Hepatocyte (in vitro differentiated cells): ENCODE results near the gene DDX18. TPM values are rescaled to one million over a fixed set of nuclear protein-coding genes. Genes with fewer than 3 reads are reported as not detected.

ENCODE experiments used
- DNase-seq: peaks from one replicate; pipeline ENCODE4 v3.0.0-alpha.2; 2016; ENCODE audit warnings: low spot score
- H2AFZ ChIP-seq: fragments of 200-600 bp; sonication (generic); 2 replicates; pipeline ENCODE4 v1.6.0; 2016; ENCODE audit warnings: antibody characterized with exemption, mild to moderate bottlenecking
- H3K27ac ChIP-seq: fragments of 200-600 bp; sonication (generic); 2 replicates; pipeline ENCODE4 v1.5.1; 2016; ENCODE audit warnings: mild to moderate bottlenecking
- H3K27me3 ChIP-seq: fragments of 200-600 bp; sonication (generic); 2 replicates; pipeline ENCODE4 v1.6.1; 2016
- H3K36me3 ChIP-seq: fragments of 200-600 bp; sonication (generic); replicated peaks from 2 replicates; pipeline ENCODE4 v1.5.1; 2016; ENCODE audit warnings: low read depth; ENCODE audit not compliant: insufficient read depth
- H3K4me1 ChIP-seq: fragments of 200-600 bp; sonication (generic); 2 replicates; pipeline ENCODE4 v1.5.1; 2016; ENCODE audit warnings: mild to moderate bottlenecking, moderate library complexity; ENCODE audit not compliant: insufficient read depth
- H3K4me2 ChIP-seq: fragments of 200-600 bp; sonication (generic); 2 replicates; pipeline ENCODE4 v1.6.0; 2016
- H3K4me3 ChIP-seq: fragments of 200-600 bp; sonication (generic); 2 replicates; pipeline ENCODE4 v1.5.1; 2016; ENCODE audit warnings: mild to moderate bottlenecking
- H3K79me2 ChIP-seq: fragments of 200-600 bp; sonication (generic); 2 replicates; pipeline ENCODE4 v1.6.0; 2017; ENCODE audit warnings: mild to moderate bottlenecking
- H3K9me2 ChIP-seq: fragments of 200-600 bp; sonication (generic); replicated peaks from 2 replicates; pipeline ENCODE4 v1.6.0; 2017; ENCODE audit warnings: mild to moderate bottlenecking; ENCODE audit not compliant: insufficient read depth
- H3K9me3 ChIP-seq: fragments of 200-600 bp; sonication (generic); 2 replicates; pipeline ENCODE4 v1.5.1; 2016; ENCODE audit warnings: low read depth, mild to moderate bottlenecking
- H4K20me1 ChIP-seq: fragments of 200-600 bp; sonication (generic); 2 replicates; pipeline ENCODE4 v1.6.0; 2016; ENCODE audit warnings: mild to moderate bottlenecking; ENCODE audit not compliant: insufficient read depth, poor library complexity, severe bottlenecking
- EZH2 ChIP-seq: fragments of 200-600 bp; sonication (generic); IDR thresholded peaks from 2 replicates; pipeline ENCODE4 v1.6.1; 2016; ENCODE audit warnings: antibody characterized with exemption, mild to moderate bottlenecking, borderline replicate concordance
- EZH2phosphoT487 ChIP-seq: fragments of 200-600 bp; sonication (generic); IDR thresholded peaks from one replicate; pipeline ENCODE4 v1.6.1; 2018; ENCODE audit warnings: antibody characterized with exemption, mild to moderate bottlenecking, low read depth, moderate library complexity; ENCODE audit not compliant: unreplicated experiment, severe bottlenecking
- WGBS: methylation state at CpG from one replicate; pipeline ENCODE4 v1.1.6; 2016; ENCODE audit warnings: low lambda C conversion rate; ENCODE audit errors: missing lambda C conversion rate; 5-methylcytosine and 5-hydroxymethylcytosine counted together
- polyA plus RNA-seq: library from polyadenylated mRNA; unstranded; fragments of >200 nt; fragmentation: Nextera tagmentation; extraction: Ambion mirVana; gene quantifications from 2 replicates; pipeline ENCODE4 v1.2.1, GENCODE V29; 2016
- total RNA-seq: library from RNA; depleted of rRNA; stranded (reverse); fragments of >200 nt; gene quantifications from 2 replicates; pipeline ENCODE4 v1.2.3, GENCODE V29; 2014
- TF ChIP-seq, protein P1 (sequence below): fragments of 200-600 bp; sonication (generic); IDR thresholded peaks from 2 replicates; pipeline ENCODE4 v1.5.1; 2016; ENCODE audit warnings: antibody characterized with exemption, mild to moderate bottlenecking; ENCODE audit not compliant: poor library complexity

Gene DDX18
- total and polyA plus RNA-seq, 2 experiments from 2014 or later: 27.7 to 58.9 TPM

DNA sequence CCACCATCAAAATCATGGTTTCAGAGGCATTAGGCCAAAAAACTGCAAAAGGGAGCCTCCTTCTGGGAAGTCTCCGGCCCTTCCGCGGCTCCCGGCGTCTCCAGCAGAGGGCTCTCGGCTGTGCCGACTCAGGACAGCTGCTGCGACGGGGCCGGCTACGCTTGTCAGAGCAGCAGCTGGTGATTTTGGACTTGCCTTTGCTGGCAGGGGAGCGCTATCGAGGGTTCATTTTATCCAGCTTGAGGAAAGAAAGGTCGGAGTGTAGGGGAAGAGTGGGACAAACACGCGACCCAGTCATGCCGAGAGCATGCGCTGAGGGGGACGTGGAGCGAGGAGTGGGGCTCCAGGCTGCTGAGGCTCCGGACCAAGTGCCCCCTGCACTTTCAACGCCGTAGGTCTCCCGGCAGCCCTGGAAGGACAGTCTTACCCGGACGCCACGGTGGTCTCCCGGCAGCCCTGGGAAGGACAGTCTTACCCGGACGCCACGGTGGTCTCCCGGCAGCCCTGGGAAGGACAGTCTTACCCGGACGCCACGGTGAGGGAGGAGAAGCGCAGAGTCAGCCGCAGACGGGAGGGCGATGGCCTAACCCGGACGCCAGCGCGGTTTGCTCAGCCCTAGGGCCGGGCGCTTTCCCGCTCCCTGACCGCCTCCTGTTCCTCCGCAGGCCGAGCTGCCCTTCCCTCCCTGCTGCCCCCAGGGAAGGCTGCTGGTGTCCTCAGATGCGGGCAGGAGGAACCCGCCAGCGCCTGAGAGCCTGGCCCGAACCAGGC, 21.7 kb downstream of the DDX18 start:
- no peak overlapping the region for H3K27ac ChIP-seq
- peak; percentile 90 for DNase-seq

DNA sequence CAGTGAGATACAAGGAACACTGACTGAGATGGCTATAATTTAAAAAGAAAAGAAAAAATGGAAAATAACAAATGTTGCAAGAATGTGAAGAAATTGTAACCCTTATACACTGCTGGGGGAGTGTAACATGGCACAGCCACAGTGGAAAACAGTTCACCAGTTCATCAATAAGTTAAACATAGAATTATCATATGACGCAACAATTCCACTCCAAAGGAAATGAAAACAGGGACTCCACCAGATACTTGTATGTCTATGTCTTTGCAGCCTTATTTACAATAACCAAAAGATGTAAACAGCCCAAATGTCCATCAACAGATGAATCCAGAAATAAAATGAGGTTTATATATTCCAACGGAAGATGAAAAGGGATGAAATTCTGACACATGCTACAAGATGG, 30.8 kb downstream of the DDX18 start:
- 96% methylated on average over 2 of the region's 2 CpGs for WGBS
- Histone ChIP-seq H3K79me2 (no peaks in the 10 kb centered on the region), H3K27me3 (peaks cover 16% of the 10 kb centered on the region), H4K20me1 (no peaks in the 10 kb centered on the region), H3K36me3 (no peaks in the 10 kb centered on the region), H3K9me3 (no peaks in the 10 kb centered on the region), H3K27ac (no peak overlapping the region), H3K4me1 (no peaks in the 10 kb centered on the region), H2AFZ (no peak overlapping the region), H3K4me3 (no peak overlapping the region), H3K4me2 (no peak overlapping the region), H3K9me2 (no peaks in the 10 kb centered on the region)
- no peak for DNase-seq
- TF ChIP-seq EZH2phosphoT487: no peak
- TF ChIP-seq, protein P1, sequence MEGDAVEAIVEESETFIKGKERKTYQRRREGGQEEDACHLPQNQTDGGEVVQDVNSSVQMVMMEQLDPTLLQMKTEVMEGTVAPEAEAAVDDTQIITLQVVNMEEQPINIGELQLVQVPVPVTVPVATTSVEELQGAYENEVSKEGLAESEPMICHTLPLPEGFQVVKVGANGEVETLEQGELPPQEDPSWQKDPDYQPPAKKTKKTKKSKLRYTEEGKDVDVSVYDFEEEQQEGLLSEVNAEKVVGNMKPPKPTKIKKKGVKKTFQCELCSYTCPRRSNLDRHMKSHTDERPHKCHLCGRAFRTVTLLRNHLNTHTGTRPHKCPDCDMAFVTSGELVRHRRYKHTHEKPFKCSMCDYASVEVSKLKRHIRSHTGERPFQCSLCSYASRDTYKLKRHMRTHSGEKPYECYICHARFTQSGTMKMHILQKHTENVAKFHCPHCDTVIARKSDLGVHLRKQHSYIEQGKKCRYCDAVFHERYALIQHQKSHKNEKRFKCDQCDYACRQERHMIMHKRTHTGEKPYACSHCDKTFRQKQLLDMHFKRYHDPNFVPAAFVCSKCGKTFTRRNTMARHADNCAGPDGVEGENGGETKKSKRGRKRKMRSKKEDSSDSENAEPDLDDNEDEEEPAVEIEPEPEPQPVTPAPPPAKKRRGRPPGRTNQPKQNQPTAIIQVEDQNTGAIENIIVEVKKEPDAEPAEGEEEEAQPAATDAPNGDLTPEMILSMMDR: no peak
- TF ChIP-seq EZH2: no peak

More for the DNA sequence above, 21.7 kb downstream of the DDX18 start:
- H3K79me2 ChIP-seq: no peaks in the 10 kb centered on the region
- no peaks in the 10 kb centered on the region for H3K4me1 ChIP-seq
- H3K4me3 ChIP-seq: peak overlapping the region; percentile 22
- no peaks in the 10 kb centered on the region for H4K20me1 ChIP-seq
- no peaks in the 10 kb centered on the region for H3K9me3 ChIP-seq
- peak overlapping the region; percentile 90 for H3K4me2 ChIP-seq
- no peaks in the 10 kb centered on the region for H3K27me3 ChIP-seq
- peak overlapping the region; percentile 43 for H2AFZ ChIP-seq
- no peaks in the 10 kb centered on the region for H3K9me2 ChIP-seq
- 11% methylated on average over 51 of the region's 53 CpGs for WGBS
- H3K36me3 ChIP-seq: no peaks in the 10 kb centered on the region
- TF ChIP-seq, protein P1: peak; percentile 96
- TF ChIP-seq EZH2phosphoT487: no peak
- TF ChIP-seq EZH2: no peak

DNA sequence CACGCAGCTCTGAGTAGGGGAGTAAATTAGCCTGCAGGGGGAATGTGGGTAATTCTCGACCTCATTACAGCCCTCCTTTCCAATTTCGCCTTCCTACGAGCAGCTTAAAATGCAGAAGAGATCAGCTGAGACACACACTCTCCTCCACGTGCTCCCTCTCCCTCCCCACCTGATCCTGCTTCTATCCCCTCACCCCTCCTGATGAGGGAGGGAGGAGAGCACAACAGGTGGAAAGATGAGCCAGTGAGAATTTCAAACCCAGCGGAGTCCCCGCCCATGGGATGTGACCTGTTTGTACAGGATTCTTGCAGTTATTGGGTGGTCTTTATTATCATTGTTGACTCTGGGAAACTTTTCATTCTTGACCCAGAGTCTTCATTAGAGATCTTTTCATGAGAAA, 35.5 kb downstream of the DDX18 start:
- H3K4me1 ChIP-seq: no peaks in the 10 kb centered on the region
- peaks cover 37% of the 10 kb centered on the region for H3K27me3 ChIP-seq
- no peak overlapping the region for H3K27ac ChIP-seq
- TF ChIP-seq EZH2 (no peak), EZH2phosphoT487 (no peak)
- TF ChIP-seq, protein P1: no peak
- H3K4me2 ChIP-seq: no peak overlapping the region
- no peaks in the 10 kb centered on the region for H3K36me3 ChIP-seq
- no peaks in the 10 kb centered on the region for H3K9me3 ChIP-seq
- no peaks in the 10 kb centered on the region for H3K79me2 ChIP-seq
- no peak for DNase-seq
- no peaks in the 10 kb centered on the region for H4K20me1 ChIP-seq
- 10% methylated on average over 7 of the region's 7 CpGs for WGBS
- H2AFZ ChIP-seq: no peak overlapping the region
- no peak overlapping the region for H3K4me3 ChIP-seq
- no peaks in the 10 kb centered on the region for H3K9me2 ChIP-seq
